ENCODE data around the gene HSD11B1L.

Gene HSD11B1L

GRCh38 chr19:5693195-5694166 lies 12.7 kb downstream of the HSD11B1L start (continued):
- TF ChIP-seq ATF2 (tag by site-specific recombination; IDR thresholded peaks at IDR 0.05; ENCODE audit: low read depth): no peak
- no peak for TF ChIP-seq ZNF155 (tag by site-specific recombination; IDR thresholded peaks at IDR 0.05)
- no peak for TF ChIP-seq ZNF530 (tag by site-specific recombination; IDR thresholded peaks at IDR 0.05; ENCODE audit: low read depth)
- no peak for TF ChIP-seq ZBTB17 (tag by site-specific recombination; IDR thresholded peaks at IDR 0.05)
- no peak for TF ChIP-seq ZNF221 (tag by site-specific recombination; IDR thresholded peaks at IDR 0.05; ENCODE audit: borderline replicate concordance)
- TF ChIP-seq ZNF132 (tag by site-specific recombination; IDR thresholded peaks at IDR 0.05; ENCODE audit: borderline replicate concordance): no peak
- no peak for TF ChIP-seq ZNF76 (tag by site-specific recombination; IDR thresholded peaks at IDR 0.05; ENCODE audit: borderline replicate concordance, low read depth)
- no peak for TF ChIP-seq HOXA7 (CRISPR knock-in tag; IDR thresholded peaks at IDR 0.05; ENCODE audit: borderline replicate concordance)
- TF ChIP-seq ZFP37 (tag by site-specific recombination; IDR thresholded peaks at IDR 0.05): no peak; the same call in 1 of the 2 replicates
- TF ChIP-seq ZNF292 (tag by site-specific recombination; IDR thresholded peaks at IDR 0.05; ENCODE audit: borderline replicate concordance, low read depth): no peak
- no peak for TF ChIP-seq TRIM28 (IDR thresholded peaks at IDR 0.05; ENCODE audit: borderline replicate concordance, low read length)
- TF ChIP-seq ZNF664 (tag by site-specific recombination; IDR thresholded peaks at IDR 0.05): no peak
- no peak for TF ChIP-seq BCL11A (tag by site-specific recombination; IDR thresholded peaks at IDR 0.05; ENCODE audit: low read depth)
- no peak for TF ChIP-seq ZNF488 (tag by site-specific recombination; IDR thresholded peaks at IDR 0.05)
- peak; percentile 44 for TF ChIP-seq ZNF2 (tag by site-specific recombination; IDR thresholded peaks at IDR 0.05)
- no peak for TF ChIP-seq SETDB1 (IDR thresholded peaks at IDR 0.05; ENCODE audit: insufficient read length, low read length)
- no peak for TF ChIP-seq ZNF114 (tag by site-specific recombination; IDR thresholded peaks at IDR 0.05)
- no peak for TF ChIP-seq ZSCAN4 (tag by site-specific recombination; IDR thresholded peaks at IDR 0.05)
- TF ChIP-seq ZNF248 (tag by site-specific recombination; IDR thresholded peaks at IDR 0.05): no peak
- no peak for TF ChIP-seq KLF10 (tag by site-specific recombination; IDR thresholded peaks at IDR 0.05)
- TF ChIP-seq PRDM2 (tag by site-specific recombination; IDR thresholded peaks at IDR 0.05; ENCODE audit: borderline replicate concordance): peak; percentile 85; the same call in 1 of the 2 replicates
- no peak for TF ChIP-seq ZNF701 (tag by site-specific recombination; IDR thresholded peaks at IDR 0.05)
- TF ChIP-seq ZNF184 (tag by site-specific recombination; IDR thresholded peaks at IDR 0.05): no peak
- no peak; the same call in 1 of the 2 replicates for TF ChIP-seq ZNF10 (tag by site-specific recombination; IDR thresholded peaks at IDR 0.05)
- TF ChIP-seq ZNF610 (tag by site-specific recombination; IDR thresholded peaks at IDR 0.05; ENCODE audit: borderline replicate concordance): no peak
- no peak for TF ChIP-seq ZNF239 (tag by site-specific recombination; IDR thresholded peaks at IDR 0.05)
- TF ChIP-seq ZBTB10 (tag by site-specific recombination; IDR thresholded peaks at IDR 0.05): 0 out of 2 replicates have a peak, but pooled peaks have one; percentile 32
